ENCODE results near the gene ZNRF3.
A peak's percentile ranks its signal among the peaks of the same experiment; 100 is the strongest.

The ZNRF3 gene

GRCh38 chr22:29092243-29092642 lies 208.9 kb downstream of the ZNRF3 start:
- DNase-seq (ENCODE audit: low read depth): no peak

- no peak for DNase-seq (ENCODE audit: low read depth)
Measured at GRCh38 chr22:29093030-29093429, 209.7 kb downstream of the ZNRF3 start.

GRCh38 chr22:29093501-29094300 lies 210.3 kb downstream of the ZNRF3 start:
- peak; percentile 81 for DNase-seq (ENCODE audit: low read depth)

GRCh38 chr22:29095459-29095858 lies 212.1 kb downstream of the ZNRF3 start:
- DNase-seq (ENCODE audit: low read depth): no peak

- no peak for DNase-seq (ENCODE audit: low read depth)
Measured at GRCh38 chr22:29096736-29097669, 213.6 kb downstream of the ZNRF3 start.

GRCh38 chr22:29098296-29098695 lies 214.9 kb downstream of the ZNRF3 start:
- DNase-seq (ENCODE audit: low read depth): no peak

- no peak for DNase-seq (ENCODE audit: low read depth)
Measured at GRCh38 chr22:29102300-29102699, 218.9 kb downstream of the ZNRF3 start.

- DNase-seq (ENCODE audit: low read depth): no peak
Measured at GRCh38 chr22:29103121-29103520, 219.7 kb downstream of the ZNRF3 start.

GRCh38 chr22:29105468-29105867 lies 222.1 kb downstream of the ZNRF3 start:
- DNase-seq (ENCODE audit: low read depth): no peak

- no peak for DNase-seq (ENCODE audit: low read depth)
Measured at GRCh38 chr22:29106839-29107238, 223.5 kb downstream of the ZNRF3 start.

All from HS-5 (cell line).